Measurements from ENCODE around the gene CFAP68. TPM values are rescaled to one million over a fixed set of nuclear protein-coding genes. Genes with fewer than 3 reads are reported as not detected.

Gene CFAP68
- total RNA-seq (2014; rRNA removed; shearing (Covaris generic)) = 1.7 and 8.6 TPM in 2 replicates

DNA sequence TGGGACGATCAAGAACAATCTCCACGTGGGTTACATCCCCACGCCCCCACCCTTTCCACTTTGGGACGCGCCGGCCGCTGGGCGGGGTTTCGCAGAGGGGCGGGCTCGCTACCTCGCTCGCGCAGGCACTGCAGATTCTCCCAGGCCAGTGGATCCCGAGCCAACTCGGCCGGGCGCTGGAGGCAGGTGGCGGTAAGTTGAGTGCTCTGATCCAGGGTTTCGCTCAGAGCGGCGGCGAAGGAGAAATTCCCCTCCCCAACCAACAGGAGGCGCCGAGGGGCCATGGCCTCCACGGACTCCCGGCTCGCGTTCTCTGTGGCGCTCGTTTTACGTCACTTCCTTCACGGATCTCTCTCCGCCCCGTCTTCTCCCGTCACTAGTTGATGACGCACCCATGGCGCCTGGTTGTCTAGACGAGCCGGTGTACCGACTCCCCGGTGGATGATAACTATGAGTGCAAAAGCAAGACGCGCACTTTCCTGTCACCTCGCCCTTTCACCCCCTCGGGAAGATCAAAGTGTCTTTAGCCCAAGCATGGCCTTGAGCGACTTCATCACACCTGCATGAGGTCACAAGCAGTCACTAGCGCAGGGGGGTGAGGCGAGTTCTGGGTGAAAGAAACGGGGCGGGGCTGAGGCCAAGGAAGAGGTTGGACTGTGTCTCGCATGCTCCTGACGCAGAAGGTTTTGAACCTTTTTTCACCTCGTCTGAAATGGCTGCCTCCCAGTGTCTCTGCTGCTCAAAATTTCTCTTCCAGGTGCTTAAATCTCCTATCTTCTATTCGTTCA, at the start of gene CFAP68, which contains the start of gene FDXACB1:
Gene CFAP68 (plus strand): TSS at position 693 of the 788 bp plus-strand sequence. CDS start 20 bp downstream, at position 713.
Gene FDXACB1 (minus strand): TSS at position 317 of the 788 bp plus-strand sequence. CDS start 33 bp downstream, at position 284.
- peak; percentile 93 to 95 for DNase-seq (ENCODE audit: low read depth in 1 of 2, low spot score in 2 of 2)
- H3K4me3 ChIP-seq = peak within 1 kb of the TSS; percentile 51
- H3K27ac ChIP-seq = peak within 1 kb of the TSS; percentile 97
- peaks cover 4% of the 10 kb centered on the region; the same call in 1 of the 2 replicates for H3K4me1 ChIP-seq (replicated peaks)
- H3K27me3 ChIP-seq (replicated peaks) = no peaks in the 10 kb centered on the region
- no peaks in the 10 kb centered on the region for H3K9me3 ChIP-seq (replicated peaks)
- H3K36me3 ChIP-seq = no peaks in the 10 kb centered on the region

GRCh38 chr11:111833524-111833923, 45.8 kb upstream of the CFAP68 start:
- DNase-seq (ENCODE audit: low read depth in 1 of 2, low spot score in 2 of 2) = no peak
- no peaks in the 10 kb centered on the region for H3K9me3 ChIP-seq (replicated peaks)
- no peaks in the 10 kb centered on the region for H3K4me1 ChIP-seq (replicated peaks)

DNA sequence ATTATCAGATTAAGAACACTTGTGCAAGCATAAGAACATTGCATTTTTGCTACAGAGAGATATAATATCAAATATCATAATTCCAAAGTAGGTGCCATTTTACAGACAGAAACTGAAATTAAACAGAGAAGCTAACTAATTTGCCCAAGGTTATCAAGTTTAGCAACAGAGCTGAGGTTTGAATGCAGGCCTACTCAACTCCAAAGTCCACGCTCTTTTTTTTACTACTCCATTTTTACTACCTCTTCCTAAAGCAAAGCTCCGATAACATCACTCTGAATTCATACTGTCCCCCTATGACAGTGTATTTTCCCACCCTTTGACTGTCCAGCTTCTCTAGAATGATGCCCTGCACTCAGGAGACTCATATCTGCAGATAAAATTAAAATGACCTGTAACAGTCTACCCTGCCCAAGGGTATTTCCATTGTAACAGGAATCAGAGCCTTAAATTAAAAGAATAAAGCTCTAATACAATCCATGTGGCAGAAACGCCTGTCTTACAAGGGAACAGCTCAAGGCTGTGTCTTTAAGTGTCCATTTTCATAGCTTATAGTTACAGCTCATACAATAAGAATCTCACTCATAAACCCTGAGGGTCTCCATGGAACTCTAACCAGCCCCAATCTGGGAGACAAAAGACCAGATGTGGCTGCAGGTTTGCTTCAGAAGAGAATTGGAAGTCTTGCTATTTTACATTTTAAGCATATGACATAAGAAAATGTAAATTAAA, 44.7 kb upstream of the CFAP68 start:
- H3K27me3 ChIP-seq (replicated peaks) = no peaks in the 10 kb centered on the region
- DNase-seq (ENCODE audit: low read depth in 1 of 2, low spot score in 2 of 2) = no peak
- 0 out of 2 replicates have a peak, but pooled peaks cover 4% of the 10 kb centered on the region for H3K36me3 ChIP-seq
- no peak overlapping the region for H3K4me3 ChIP-seq
- no peak overlapping the region for H3K27ac ChIP-seq
- H3K9me3 ChIP-seq (replicated peaks) = no peaks in the 10 kb centered on the region
- no peaks in the 10 kb centered on the region for H3K4me1 ChIP-seq (replicated peaks)

More at GRCh38 chr11:111833524-111833923, 45.8 kb upstream of the CFAP68 start:
- 0 out of 2 replicates have a peak, but pooled peaks cover 4% of the 10 kb centered on the region for H3K36me3 ChIP-seq
- H3K4me3 ChIP-seq = no peak overlapping the region
- H3K27ac ChIP-seq = no peak overlapping the region
- no peaks in the 10 kb centered on the region for H3K27me3 ChIP-seq (replicated peaks)

DNA sequence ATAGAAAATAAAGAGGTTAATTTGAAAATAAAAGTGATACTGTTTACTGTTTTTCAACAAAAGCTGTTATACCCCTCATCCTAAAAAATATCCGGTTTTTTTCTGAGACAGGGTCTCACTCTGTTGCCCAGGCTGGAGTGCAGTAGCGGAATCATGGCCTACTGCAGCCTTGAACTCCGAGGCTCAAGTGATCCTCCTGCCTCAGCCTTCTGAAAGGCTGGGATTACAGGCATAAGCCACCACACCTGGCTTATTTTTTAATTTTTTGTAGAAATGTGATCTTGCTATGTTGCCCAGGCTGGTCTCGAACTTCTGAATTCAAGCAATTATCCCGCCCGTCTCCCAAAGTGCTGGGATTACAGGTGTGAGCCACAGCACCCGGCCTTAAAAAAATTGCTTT, 43.7 kb upstream of the CFAP68 start:
- H3K27ac ChIP-seq = no peak overlapping the region
- no peaks in the 10 kb centered on the region for H3K9me3 ChIP-seq (replicated peaks)

DNA sequence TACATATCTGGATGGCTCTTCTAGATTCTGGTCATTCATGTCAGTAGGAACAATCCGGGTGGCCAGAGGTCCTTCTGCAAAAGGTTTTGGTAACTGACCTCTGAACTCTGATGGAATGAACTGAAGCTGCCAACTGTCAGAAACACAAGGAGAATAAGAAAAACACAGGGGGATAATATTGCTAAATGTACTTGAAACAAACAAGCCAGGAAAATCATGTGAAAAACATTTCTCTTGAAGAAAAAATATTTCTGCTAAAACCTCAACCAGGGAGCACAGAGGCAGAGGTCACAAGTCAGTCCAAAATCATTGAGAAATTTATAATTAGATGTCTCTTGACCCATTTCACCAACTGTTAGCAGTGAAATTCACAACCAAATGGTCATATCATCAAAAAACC, 43.2 kb upstream of the CFAP68 start:
- no peaks in the 10 kb centered on the region for H3K27me3 ChIP-seq (replicated peaks)
- no peak overlapping the region for H3K27ac ChIP-seq
- H3K4me1 ChIP-seq (replicated peaks) = no peaks in the 10 kb centered on the region
- H3K4me3 ChIP-seq = no peak overlapping the region
- no peak for DNase-seq (ENCODE audit: low read depth in 1 of 2, low spot score in 2 of 2)
- H3K9me3 ChIP-seq (replicated peaks) = no peaks in the 10 kb centered on the region
- H3K36me3 ChIP-seq = peaks cover 5% of the 10 kb centered on the region; the same call in 1 of the 2 replicates

More for the DNA sequence above, 43.7 kb upstream of the CFAP68 start:
- DNase-seq (ENCODE audit: low read depth in 1 of 2, low spot score in 2 of 2) = no peak
- Histone ChIP-seq H3K27me3 (replicated peaks) (no peaks in the 10 kb centered on the region), H3K4me3 (no peak overlapping the region), H3K4me1 (replicated peaks) (no peaks in the 10 kb centered on the region), H3K36me3 (0 out of 2 replicates have a peak, but pooled peaks cover 4% of the 10 kb centered on the region)

DNA sequence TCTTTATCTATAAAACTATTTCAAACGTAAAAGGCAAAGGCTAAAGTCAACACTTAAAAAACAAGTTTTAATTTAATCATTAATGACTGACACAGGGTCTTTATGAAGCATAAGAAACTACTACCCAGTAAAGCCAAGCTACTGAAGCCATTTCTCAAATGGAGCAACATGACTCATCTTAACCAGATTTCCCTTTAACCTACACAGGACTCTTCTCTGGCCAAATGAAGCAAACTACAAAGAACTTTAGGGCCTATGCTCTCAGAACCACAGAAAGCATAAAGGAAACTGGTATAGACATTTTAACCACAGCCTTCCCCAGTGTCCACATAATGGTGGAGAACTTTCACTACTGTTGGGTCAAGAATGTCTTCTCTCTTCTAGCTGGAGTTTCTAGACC, 42.6 kb upstream of the CFAP68 start:
- Histone ChIP-seq H3K9me3 (replicated peaks) (no peaks in the 10 kb centered on the region), H3K36me3 (peaks cover 7% of the 10 kb centered on the region; the same call in 1 of the 2 replicates), H3K4me1 (replicated peaks) (no peaks in the 10 kb centered on the region), H3K27ac (no peak overlapping the region), H3K27me3 (replicated peaks) (no peaks in the 10 kb centered on the region), H3K4me3 (no peak overlapping the region)
- DNase-seq (ENCODE audit: low read depth in 1 of 2, low spot score in 2 of 2) = no peak

GRCh38 chr11:111837366-111837891, 41.9 kb upstream of the CFAP68 start:
- Histone ChIP-seq H3K9me3 (replicated peaks) (no peaks in the 10 kb centered on the region), H3K27me3 (replicated peaks) (no peaks in the 10 kb centered on the region), H3K27ac (no peak overlapping the region), H3K4me1 (replicated peaks) (no peaks in the 10 kb centered on the region), H3K4me3 (no peak overlapping the region), H3K36me3 (peaks cover 7% of the 10 kb centered on the region; the same call in 1 of the 2 replicates)
- no peak for DNase-seq (ENCODE audit: low read depth in 1 of 2, low spot score in 2 of 2)

- H3K9me3 ChIP-seq (replicated peaks) = no peaks in the 10 kb centered on the region
- H3K4me1 ChIP-seq (replicated peaks) = no peaks in the 10 kb centered on the region
- H3K36me3 ChIP-seq = peaks cover 7% of the 10 kb centered on the region; the same call in 1 of the 2 replicates
- H3K4me3 ChIP-seq = no peak overlapping the region
- no peaks in the 10 kb centered on the region for H3K27me3 ChIP-seq (replicated peaks)
- DNase-seq (ENCODE audit: low read depth in 1 of 2, low spot score in 2 of 2) = no peak
- no peak overlapping the region for H3K27ac ChIP-seq
Measured at GRCh38 chr11:111838054-111838453, 41.3 kb upstream of the CFAP68 start.

DNA sequence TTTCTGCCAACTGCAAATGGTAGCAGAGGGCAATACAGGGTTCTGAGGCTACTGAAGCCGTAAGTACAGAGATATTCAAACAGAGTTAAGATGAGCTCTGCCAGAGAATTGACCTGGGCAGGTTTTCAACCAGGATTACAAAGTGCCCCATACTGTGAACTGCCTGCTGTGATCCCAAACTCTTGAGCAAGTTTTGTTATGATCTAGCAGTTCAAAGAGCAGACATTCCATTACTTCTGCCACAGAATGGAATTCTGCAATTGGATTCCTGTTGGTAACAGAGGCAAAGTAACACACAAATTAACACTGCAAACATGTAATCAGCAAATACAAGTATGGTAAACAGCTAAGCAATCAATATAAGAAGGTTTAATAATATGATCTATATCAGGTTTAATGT, 39.2 kb upstream of the CFAP68 start:
- Histone ChIP-seq H3K27ac (no peak overlapping the region), H3K4me1 (replicated peaks) (no peaks in the 10 kb centered on the region), H3K4me3 (no peak overlapping the region), H3K9me3 (replicated peaks) (no peaks in the 10 kb centered on the region), H3K36me3 (peaks cover 9% of the 10 kb centered on the region; the same call in 1 of the 2 replicates), H3K27me3 (replicated peaks) (no peaks in the 10 kb centered on the region)
- DNase-seq (ENCODE audit: low read depth in 1 of 2, low spot score in 2 of 2) = no peak

GRCh38 chr11:111841370-111842053, 37.8 kb upstream of the CFAP68 start:
- H3K9me3 ChIP-seq (replicated peaks) = no peaks in the 10 kb centered on the region
- H3K4me1 ChIP-seq (replicated peaks) = no peaks in the 10 kb centered on the region; the same call in 1 of the 2 replicates
- DNase-seq (ENCODE audit: low read depth in 1 of 2, low spot score in 2 of 2) = peak; percentile 35 to 69
- no peak overlapping the region for H3K4me3 ChIP-seq
- H3K36me3 ChIP-seq = peaks cover 9% of the 10 kb centered on the region; the same call in 1 of the 2 replicates
- no peaks in the 10 kb centered on the region for H3K27me3 ChIP-seq (replicated peaks)
- no peak overlapping the region for H3K27ac ChIP-seq

DNA sequence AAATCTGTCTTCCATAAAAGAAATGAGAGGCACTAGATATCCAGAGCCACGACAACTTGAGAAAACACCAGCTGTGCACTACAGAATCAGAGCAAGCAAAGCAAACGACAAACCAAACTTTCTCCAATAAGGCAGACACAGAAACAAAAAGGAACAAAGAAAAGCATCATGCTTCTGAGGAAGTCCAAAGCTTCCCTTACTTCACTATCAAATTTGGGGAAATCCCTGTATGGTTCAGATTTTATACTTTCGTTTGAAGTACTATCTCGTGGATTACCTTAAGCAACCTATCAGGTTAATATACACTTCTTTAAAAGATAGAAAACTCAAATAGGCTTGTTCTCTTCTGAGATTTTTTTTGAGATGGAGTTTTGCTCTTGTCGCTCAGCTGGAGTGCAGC, 35.7 kb upstream of the CFAP68 start:
- H3K27ac ChIP-seq = no peak overlapping the region
- H3K36me3 ChIP-seq = peaks cover 9% of the 10 kb centered on the region; the same call in 1 of the 2 replicates
- no peaks in the 10 kb centered on the region for H3K9me3 ChIP-seq (replicated peaks)
- H3K27me3 ChIP-seq (replicated peaks) = no peaks in the 10 kb centered on the region
- H3K4me1 ChIP-seq (replicated peaks) = no peaks in the 10 kb centered on the region; the same call in 1 of the 2 replicates
- no peak overlapping the region for H3K4me3 ChIP-seq
- no peak for DNase-seq (ENCODE audit: low read depth in 1 of 2, low spot score in 2 of 2)

- peaks cover 11% of the 10 kb centered on the region; the same call in 1 of the 2 replicates for H3K36me3 ChIP-seq
- no peak overlapping the region for H3K27ac ChIP-seq
- no peak for DNase-seq (ENCODE audit: low read depth in 1 of 2, low spot score in 2 of 2)
- H3K4me1 ChIP-seq (replicated peaks) = no peaks in the 10 kb centered on the region; the same call in 1 of the 2 replicates
- H3K4me3 ChIP-seq = no peak overlapping the region
- H3K27me3 ChIP-seq (replicated peaks) = no peaks in the 10 kb centered on the region
- H3K9me3 ChIP-seq (replicated peaks) = no peaks in the 10 kb centered on the region
Measured at GRCh38 chr11:111845276-111846028, 33.9 kb upstream of the CFAP68 start.
